ENCODE data around the gene STK17A.
"Not testable (repeated sequence)": the region's sequence is repeated elsewhere in the genome, so short reads cannot be mapped to it uniquely, and the experiment has no call there.

The STK17A gene

GRCh38 chr7:43660141-43660540, 77.2 kb downstream of the STK17A start:
- no peak for DNase-seq

DNA sequence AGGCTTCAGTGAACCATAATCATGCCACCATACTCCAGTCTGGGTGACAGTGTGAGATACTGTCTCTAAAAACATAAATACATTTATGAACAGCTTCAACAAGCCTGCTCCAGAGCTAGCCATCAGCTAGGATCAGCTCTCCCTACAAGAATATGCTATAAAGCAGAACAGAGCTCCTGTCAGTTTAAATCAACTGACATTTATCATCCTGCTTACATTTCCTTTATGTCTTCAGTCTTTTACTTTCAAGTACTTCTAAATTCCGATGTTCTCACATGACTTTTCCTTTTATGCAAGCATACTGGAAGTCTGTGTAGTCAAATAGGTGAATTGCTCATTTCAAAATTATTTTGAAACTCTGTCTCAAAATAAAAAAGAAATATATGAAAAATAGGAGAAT, 81.8 kb downstream of the STK17A start:
- no peak for DNase-seq

DNA sequence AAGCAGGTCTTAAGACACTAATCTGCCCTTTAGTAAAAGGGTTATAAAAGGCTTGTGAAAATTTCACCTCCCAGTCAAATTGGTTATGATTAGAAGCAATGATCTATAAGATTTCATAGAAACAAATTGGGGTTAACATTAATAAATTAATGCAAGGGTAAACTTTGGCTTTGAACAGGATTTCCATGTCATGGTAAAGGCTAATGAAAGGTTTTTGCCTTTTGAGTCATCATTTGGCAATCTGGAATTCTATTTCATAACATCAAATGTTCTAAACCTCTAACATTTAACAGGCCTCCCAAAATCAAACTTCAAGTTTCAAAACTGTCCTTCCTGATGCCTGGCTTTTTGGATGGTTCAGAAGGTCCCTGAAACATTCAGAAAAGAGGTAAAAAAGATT, 84.0 kb downstream of the STK17A start:
- DNase-seq, result no peak

GRCh38 chr7:43668035-43668434, 85.1 kb downstream of the STK17A start:
- no peak for DNase-seq

GRCh38 chr7:43669286-43670081, 86.6 kb downstream of the STK17A start:
- DNase-seq, result no peak

- DNase-seq, result no peak
Observed at GRCh38 chr7:43671521-43671920, 88.6 kb downstream of the STK17A start.

DNA sequence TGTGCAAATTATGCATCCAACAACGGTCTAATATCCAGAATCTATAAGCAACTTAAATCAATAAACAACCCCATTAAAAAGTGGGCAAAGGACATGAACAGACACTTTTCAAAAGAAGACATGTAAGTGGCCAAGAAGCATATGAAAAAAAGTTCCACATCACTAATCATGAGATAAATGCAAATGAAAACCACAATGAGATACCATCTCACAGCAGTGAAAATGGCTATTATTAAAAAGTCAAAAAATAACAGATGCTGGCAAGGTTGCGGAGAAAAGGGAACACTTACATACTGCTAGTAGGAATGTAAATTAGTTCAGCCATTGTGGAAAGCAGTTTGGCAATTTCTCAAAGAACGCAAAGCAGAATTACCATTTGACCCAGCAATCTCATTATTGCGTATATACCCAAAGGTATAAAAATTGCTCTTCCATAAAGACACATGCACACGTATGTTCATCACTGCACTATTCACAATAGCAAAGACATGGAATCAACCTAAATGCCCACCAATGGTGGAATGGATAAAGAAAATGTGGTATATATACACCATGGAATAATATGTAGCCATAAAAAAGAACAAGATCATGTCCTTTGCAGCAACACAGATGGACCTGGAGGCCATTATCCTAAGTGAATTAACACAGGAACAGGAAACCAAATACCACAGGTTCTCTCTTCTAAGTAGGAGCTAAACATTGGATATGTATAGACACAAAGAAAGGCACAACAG, 90.5 kb downstream of the STK17A start:
- DNase-seq, result not testable (repeated sequence)

DNA sequence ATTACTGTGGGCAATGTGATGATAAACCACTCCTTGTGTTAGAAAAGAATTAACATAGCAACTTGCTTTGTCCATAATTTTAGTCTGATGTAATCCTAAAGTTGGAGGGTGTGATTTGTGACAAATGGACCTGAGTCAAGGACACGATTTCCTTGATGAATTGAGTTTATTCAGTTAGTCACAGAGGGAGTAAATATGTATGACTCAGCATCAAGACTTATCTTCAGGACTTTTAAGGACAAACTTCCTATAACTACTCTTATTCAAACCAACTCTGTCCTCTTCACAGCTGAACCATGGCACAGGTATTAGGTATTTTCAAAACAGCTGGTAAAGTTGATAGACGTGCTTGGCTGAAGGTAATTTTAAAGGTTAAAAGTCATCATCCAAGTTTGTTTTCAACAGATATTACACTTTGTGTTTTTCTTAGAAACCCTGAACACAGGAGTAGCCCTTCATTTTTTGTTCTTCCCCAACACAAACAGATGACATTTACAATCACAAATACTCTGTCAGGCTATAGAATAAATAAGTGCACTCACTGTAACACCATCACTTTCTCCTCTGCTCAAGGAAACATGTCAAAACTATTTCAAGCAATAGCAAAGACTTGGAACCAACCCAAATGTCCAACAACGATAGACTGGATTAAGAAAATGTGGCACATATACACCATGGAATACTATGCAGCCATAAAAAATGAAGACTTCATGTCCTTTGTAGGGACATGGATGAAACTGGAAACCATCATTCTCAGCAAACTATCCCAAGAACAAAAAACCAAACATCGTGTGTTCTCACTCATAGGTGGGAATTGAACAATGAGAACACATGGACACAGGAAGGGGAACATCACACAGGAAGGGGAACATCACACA, 91.9 kb downstream of the STK17A start:
- DNase-seq, result no peak
